SKM-1 treated with dmso at 0.1 percent for 144 hours (cell line): ENCODE results near the gene SYNPO2.

Experiments
- DNase-seq: peaks from one replicate; lab custom pipeline; 2025; ENCODE audit not compliant: unreplicated experiment; lab: John Stamatoyannopoulos, UW

Gene SYNPO2, protein sequence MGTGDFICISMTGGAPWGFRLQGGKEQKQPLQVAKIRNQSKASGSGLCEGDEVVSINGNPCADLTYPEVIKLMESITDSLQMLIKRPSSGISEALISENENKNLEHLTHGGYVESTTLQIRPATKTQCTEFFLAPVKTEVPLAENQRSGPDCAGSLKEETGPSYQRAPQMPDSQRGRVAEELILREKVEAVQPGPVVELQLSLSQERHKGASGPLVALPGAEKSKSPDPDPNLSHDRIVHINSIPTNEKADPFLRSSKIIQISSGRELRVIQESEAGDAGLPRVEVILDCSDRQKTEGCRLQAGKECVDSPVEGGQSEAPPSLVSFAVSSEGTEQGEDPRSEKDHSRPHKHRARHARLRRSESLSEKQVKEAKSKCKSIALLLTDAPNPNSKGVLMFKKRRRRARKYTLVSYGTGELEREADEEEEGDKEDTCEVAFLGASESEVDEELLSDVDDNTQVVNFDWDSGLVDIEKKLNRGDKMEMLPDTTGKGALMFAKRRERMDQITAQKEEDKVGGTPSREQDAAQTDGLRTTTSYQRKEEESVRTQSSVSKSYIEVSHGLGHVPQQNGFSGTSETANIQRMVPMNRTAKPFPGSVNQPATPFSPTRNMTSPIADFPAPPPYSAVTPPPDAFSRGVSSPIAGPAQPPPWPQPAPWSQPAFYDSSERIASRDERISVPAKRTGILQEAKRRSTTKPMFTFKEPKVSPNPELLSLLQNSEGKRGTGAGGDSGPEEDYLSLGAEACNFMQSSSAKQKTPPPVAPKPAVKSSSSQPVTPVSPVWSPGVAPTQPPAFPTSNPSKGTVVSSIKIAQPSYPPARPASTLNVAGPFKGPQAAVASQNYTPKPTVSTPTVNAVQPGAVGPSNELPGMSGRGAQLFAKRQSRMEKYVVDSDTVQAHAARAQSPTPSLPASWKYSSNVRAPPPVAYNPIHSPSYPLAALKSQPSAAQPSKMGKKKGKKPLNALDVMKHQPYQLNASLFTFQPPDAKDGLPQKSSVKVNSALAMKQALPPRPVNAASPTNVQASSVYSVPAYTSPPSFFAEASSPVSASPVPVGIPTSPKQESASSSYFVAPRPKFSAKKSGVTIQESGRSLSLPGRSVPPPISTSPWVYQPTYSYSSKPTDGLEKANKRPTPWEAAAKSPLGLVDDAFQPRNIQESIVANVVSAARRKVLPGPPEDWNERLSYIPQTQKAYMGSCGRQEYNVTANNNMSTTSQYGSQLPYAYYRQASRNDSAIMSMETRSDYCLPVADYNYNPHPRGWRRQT

DNA sequence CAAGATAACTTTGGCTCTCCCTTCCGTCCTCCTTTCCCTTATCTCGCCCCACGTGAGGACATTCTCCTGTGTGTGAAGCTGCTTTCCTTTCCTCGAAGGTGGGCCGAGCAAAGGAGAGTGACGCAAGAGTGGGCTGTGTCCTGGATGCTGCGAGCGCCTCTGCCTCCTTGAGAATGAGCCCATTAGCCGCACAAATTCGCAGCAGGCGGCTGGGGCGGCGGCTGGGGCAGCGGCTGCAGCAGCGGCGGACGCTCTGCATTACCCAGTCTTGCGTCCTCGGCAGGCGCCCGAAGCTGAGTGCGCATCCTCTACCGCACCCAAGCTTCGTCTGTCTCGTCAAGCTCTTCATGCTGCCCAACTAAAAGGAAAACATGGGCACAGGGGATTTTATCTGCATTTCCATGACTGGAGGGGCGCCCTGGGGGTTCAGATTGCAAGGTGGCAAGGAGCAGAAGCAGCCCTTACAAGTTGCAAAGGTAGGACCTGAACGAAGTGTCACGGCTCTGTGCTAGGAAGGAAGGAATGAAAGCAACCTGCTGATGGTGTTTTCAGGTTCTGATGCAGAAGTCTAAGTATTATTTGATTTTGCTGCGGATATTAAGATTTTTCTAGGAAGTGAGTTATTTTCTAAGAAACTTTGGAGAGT is at the start of gene SYNPO2:
Gene SYNPO2 (plus strand): TSS at position 189 of the 646 bp plus-strand sequence. CDS start 183 bp downstream, at position 372.
- DNase-seq = no peak

DNA sequence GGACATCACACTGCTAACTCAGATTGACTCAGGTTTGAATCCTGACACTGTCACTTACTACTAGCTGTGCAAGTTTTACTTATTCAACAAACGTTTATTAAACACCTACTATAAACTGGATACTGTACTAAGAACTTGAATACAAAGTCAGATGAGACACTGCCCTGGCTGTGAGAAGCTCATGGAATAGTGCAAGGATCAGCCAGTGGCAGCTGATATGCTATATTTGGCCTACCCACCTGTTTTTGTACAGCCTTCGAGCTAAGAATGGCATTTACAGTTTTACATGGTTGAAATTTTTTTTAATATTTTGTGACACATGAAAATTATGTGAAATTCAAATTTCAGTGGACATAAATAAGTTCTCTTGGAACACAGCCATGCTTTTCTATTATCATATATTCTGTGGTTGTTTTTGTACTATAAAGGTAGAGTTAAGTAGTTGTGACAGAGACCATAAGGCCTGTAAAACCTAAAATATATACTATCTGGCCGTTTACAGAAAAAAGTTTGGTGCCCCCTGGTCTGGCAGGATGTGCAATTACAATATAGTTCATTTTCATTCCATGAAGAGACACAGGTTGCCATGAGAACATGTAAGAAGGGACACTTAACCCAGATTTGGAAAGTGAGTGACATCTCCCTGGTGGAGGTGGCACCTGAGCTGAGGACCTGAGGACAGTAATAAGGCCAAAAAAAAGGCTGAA is 49.3 kb upstream of the SYNPO2 start:
- DNase-seq = no peak

DNA sequence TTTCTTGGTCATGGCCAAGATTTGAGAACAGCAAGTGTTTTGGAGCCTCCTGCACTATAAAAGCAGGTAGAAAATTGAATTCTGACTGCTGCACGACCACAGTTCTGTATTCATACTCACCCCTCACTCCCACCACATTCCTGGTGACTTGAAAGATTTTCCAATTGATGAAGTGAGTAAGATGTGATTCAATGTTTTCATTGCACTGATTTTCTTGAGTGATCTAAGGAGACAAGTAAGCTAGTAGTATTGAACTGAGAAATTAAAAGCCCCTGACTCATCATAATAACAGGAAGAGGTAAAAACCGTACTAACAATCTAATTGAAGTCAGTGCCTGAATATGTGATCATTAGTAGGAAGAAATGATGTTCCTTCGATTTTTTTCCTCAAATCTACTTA is 46.6 kb upstream of the SYNPO2 start:
- no peak for DNase-seq

DNA sequence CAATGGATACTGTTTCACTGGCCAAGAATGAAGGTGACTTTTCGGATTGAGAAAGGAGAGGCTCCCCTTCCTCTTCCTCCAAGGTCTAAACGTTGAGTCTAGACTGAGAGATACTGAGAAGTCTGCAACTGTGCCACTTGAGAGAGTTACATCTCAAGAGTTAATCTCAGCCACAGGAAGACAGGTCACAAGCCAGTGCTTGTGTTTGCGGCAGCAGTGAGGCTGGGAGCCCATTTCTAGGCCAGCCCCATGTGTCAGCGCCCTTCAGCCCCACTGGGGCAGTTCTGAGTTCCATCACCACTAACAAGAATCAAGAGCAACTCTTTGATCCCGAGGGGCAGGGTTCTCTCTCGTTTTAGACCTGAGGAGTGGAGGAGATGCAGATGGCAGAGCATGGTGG is 45.4 kb upstream of the SYNPO2 start:
- no peak for DNase-seq

DNA sequence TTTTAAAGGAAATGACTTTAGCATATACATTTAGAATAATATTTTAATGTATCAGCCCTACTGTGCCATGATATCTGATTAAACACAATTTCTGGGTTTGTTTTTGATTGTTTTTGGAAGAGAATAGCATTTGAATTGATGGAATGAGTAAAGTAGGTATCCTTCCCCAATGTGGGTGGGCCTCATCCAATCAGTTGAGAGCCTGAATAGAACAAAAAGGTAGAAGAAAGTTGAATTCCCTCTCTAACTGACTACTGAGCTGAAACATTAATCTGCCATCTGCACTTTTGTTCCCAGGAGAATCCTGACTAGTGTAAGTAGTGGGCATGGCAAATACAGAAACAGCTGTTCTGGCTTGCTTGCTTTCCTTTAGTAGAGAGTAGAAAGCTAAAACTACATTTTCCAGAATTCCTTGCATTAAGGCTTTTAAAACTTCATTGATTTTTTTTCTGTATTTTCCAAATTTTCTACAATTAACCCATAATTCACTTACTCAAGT is 43.1 kb upstream of the SYNPO2 start:
- DNase-seq = no peak

DNA sequence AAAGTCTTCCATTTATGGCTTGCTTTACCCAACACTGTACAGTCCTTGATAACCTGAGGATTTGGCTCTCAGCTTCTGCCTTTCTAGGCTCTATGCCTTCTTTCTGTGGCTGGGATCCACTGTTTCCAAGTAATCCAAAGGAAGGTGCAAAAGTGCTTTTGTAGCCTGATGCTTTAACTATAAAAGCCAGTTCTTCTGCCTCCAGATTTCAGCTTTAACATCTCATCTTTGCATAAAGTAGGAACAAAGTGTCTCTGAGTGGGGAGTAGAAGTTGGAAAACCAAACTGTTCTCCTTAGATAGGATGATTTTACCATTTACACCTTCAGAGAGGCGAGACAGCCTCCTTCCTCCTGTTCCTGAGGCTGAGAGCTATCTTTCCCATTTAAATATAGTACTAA is 41.7 kb upstream of the SYNPO2 start:
- DNase-seq = no peak

DNA sequence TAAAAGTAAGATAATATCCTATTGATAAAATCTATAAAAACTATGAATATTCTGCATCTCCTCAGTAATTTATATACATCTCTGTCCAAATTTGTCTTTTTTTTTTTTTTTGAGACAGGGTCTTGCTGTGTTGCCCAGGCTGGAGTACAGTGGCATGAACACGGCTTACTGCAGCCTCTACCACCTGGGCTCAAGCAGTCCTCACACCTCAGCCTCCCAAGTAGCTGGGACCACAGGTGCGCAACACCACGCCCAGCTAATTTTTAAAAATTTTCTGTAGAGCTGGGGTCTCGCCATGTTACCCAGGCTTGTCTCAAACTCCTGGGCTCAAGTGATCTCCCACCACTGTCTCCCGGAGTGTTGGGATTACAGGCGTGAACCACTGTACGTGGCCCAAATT is 40.4 kb upstream of the SYNPO2 start:
- DNase-seq = no peak

DNA sequence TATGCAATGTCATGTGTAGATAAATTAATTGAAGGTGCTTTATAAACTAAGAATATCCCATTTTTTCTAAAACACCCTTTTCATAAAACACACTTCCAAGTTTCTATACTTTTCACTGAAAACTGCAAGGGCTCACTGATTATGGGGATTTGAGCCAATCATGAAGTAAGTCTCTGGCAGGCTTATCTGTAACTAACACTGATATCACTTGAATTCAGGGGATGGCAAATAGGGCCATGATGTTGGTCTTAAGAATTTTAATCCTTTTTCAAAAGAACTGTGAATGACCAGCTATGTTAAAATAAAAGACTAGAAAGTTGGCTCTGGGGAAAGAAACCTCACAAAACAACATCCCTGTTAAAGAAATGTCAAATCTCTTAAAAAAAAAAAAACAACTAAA is 39.8 kb upstream of the SYNPO2 start:
- DNase-seq = no peak

DNA sequence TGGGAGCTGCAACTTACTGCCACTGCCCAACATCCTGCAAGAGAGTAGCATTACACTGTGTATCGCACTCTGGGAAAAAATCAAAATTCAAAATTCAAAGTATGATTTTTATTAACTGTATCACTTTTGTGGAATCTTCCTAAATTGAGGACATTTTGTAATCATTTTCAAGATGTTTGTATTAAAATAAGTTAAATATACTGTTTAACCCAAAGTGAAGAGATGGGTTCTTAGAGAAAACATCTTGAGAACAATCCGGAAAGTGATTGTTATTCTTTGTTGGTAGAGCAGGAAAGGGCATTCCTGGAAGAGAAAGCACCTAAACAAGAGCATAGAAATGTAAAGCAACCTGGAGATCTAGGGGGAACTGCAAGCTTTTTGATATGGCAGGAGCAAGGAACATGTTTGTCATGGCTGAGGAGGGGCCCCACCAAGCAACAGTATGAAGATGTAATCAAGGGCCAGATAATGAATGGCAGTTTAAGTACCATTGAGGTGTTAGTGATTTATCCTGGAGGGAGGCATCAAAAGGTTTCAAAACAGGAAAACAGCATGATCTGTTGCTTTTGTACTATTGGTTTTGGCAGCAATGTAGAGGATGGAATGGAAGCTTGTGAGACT is 38.7 kb upstream of the SYNPO2 start:
- no peak for DNase-seq

DNA sequence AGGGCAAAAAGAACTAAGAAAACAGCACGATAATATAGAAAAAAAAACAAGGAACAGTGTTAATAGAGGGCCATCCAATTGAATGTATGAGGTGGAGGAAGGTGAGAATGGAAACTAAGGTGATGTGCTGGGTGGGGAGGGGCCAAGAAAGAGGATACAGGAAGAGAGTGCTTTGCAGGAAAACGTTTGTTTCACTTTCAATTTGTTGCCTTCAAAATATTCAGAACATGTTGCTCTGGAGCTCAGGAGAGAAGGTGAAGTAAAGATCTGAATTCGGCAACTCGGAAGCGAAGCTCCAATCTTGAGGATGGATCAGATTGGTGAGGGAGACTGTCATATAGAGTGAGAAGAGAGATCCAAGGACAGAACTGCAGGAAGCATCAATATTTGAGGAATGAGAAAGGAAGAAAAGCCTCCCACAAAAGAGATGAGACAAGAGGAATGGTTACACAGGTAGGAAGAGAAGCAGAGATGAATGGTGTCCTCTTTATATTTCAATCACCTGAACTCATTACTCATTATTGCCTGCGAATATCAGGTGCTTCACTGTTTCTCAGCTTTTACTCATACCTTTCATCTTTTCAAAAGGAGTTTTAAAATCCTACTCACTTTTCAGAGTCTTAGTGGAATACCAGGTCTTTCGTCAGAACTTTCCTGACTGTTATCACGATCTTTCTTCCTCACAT is 38.0 kb upstream of the SYNPO2 start:
- peak; percentile 2 for DNase-seq

DNA sequence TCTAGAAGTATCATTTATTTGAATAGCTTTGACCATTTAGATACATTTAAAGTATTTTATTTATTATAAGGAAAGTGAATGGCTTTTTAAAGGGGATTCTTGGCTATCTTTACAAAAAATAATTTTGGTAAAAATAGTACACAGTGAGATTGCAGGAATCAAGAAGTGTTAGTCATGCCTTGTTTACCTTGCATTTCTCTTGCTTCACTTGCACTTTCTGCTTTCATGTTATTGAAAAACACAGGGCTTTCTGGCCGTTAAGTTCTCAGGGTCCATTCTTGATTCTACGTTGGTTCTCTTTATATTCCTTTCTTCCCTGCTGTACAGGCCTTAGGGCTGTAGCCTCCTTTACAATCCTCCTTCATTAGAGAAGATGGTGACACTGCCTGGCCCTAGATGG is 30.9 kb upstream of the SYNPO2 start:
- DNase-seq = no peak

DNA sequence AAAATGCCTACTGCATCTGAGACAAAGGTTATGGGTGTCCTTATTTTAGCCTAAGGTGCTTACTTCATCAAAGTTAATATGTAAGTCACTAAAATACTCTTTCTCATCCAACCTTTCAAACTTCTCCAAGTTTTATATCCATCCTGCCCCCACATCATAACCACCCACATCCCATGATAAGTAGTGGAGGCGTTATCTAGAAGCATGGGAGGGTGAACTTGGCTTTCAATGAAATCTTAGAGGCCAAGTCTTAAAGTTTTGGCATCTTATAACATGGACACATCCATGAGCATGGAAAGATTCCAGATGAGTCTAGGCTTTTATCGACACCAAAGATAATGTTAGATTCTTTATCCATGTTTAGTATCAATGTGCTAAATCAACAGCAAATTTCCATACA is 29.9 kb upstream of the SYNPO2 start:
- no peak for DNase-seq

DNA sequence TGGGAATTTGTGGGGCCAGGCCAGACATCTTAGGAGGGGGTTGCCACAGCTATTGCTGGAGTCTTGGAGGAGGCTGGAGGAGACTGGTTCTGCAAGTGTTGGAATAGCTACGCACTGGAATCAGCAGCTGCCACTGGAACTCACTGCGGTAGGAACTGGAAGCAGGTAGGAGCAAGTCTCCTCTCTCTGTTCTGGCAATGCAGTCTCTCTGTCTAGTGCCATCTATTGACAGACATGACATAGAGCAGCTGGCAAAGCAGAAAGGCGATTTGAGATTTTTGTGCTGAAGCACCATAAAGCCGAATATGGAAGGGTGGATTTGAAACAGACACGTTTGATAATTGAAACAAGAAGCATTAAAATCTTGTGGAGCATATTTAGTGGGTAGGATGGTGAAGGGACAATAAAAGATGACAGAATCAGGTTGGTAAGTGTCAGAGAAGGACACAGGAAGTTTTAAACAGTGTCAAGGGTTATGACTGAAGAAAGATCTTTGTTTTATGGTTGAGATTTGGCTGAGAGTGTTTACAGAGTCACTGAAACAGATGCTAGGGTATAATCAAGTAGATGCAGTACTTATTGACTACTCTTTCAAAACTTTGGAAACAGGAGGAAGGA is 23.5 kb upstream of the SYNPO2 start:
- DNase-seq = peak; percentile 34

DNA sequence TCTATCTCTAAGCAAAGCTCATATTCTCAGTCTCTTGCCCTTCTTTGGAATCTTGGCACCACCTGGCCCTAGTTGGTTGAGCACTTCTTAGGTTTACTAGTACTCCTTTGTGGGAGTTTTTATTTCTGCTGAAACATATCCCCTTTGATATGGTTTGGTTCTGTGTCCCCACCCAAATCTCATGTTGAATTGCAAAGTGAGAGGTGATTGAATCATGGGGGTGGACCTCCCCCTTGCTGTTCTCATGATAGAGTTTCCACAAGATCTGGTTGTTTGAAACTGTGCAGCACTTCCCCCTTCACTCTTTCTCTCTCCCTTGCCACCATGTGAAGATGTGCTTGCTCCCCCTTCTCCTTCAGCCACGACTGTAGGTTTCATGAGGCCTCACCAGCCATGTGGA is 22.2 kb upstream of the SYNPO2 start:
- DNase-seq = no peak

DNA sequence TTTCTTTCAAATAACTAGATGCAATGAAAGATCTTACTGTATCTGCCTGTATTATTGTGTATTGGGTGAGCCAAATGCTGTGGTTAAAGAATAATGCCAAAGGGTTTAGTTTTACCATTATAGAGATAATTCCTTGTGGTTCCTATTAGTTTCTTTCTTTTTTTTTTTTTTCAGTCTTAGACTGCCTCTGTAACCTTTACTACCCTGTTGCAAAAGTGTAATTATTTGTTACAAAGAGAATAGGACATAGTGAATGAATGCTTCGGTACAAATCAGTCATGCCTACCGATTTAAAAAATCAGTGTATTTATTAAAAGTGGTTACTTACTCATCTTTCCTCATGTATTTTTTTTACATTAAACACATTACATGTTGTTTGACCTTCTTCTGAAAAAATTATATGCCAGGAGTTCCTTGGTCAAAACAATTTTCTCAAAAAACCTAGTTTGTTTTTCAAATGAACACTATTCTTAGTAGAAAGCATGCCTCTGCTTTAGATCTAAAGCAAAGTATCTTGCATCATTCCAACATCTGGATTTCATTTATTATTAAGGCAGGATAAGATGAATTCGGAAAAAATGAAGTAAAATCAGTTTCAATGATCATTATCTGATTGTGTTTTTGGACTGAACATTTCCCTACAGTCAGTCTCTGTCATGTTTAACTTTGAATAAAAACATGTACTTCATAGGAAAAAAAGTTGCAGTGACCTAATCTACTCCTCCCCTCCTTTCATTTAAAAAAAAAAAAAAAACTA is 21.2 kb upstream of the SYNPO2 start:
- DNase-seq = no peak

DNA sequence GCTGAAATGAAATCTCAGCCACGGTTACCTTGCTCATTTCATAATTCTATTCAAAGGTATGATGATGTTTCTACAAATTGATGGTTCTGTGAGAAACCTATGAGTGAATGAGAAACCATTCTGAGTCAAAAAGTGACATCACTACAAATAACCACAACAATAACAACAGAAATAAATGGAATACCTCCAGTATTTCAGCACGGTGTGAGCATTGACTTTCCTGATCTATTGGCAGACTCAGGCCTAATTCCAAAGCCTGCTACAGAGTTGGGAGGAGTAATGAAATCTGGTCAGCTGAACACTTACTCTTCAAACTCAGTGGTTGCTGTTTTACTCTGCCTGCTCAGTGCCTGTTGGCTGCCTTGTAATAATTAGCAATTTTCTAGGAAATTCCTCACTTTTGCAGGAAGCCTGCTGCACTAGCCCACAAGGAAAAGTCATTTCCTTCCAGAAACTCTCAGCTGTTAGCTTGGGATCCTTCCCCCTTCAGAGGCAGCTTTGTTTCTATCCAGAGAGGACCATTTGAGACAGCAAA is 18.8 kb upstream of the SYNPO2 start:
- DNase-seq = no peak

DNA sequence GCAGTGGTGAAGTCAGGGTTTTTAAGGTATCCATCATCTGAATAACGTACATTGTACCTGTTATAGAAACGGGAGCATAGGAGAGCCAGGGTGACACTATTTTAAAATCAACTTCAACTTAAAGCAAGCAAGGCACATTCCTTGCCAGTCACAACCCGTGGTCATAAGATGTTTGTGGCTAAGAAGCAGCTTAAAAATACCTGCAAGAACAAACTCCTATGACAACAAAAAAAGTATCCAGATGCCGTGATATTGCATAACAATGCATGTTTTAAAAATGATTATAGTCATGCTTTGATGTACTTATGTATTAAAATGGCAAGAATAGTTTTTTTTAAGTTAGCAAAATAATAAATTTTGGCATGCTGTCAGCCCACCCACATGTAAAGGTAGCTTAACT is 16.5 kb upstream of the SYNPO2 start:
- no peak for DNase-seq

DNA sequence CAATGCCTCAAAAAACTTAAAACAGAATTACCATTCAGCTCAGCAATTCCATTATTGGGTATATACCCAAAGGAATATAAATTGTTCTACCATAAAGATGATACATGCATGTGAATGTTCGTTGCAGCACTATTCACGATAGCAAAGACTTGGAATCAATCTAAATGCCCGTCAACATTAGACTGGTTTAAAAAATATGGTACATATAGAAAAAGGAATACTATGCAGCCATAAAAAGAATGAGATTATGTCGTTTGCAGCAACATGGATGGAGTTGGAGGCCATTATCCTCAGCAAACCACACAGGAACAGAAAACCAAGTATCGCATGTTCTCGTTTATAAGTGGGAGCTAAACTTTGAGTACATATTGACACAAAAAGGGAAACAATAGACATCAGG is 10.9 kb upstream of the SYNPO2 start:
- no peak for DNase-seq
